ENCODE measurements around the gene UBR4. TPM values are rescaled to one million over a fixed set of nuclear protein-coding genes. Genes with fewer than 3 reads are reported as not detected.
A peak's percentile ranks its signal among the peaks of the same experiment; 100 is the strongest.

UBR4 gene
- total RNA-seq, 1 experiment from 2014 or later: 131 TPM

GRCh38 chr1:19208710-19209438 lies 1.2 kb downstream of the UBR4 start:
- DNase-seq: no peak
- Histone ChIP-seq H4K5ac (ENCODE audit: insufficient read length, low read depth, low read length) (peak overlapping the region; percentile 46), H3K56ac (ENCODE audit: insufficient read length, low read depth, low read length) (peak overlapping the region; percentile 57), H3K27ac (ENCODE audit: insufficient read length, low read depth, low read length) (peak overlapping the region; percentile 15), H3K4me2 (ENCODE audit: insufficient read depth, insufficient read length, low read length) (peak overlapping the region; percentile 99), H3K23ac (ENCODE audit: insufficient read length, low read depth, low read length) (no peak overlapping the region), H2BK15ac (ENCODE audit: low read depth, low read length) (no peak overlapping the region), H4K8ac (replicated peaks; ENCODE audit: insufficient read length, low read depth, low read length) (no peak overlapping the region), H4K20me1 (ENCODE audit: control insufficient read depth, insufficient read depth, insufficient read length) (no peaks in the 10 kb centered on the region), H2BK20ac (ENCODE audit: low read depth, low read length, poor library complexity, severe bottlenecking) (no peak overlapping the region), H3T11ph (ENCODE audit: low read length) (no peak overlapping the region), H2AK5ac (ENCODE audit: insufficient read length, low read length) (no peak overlapping the region), H2BK5ac (ENCODE audit: insufficient read length, low read length) (no peak overlapping the region), H3K9me3 (ENCODE audit: control insufficient read depth, low read depth, low read length) (no peaks in the 10 kb centered on the region), H3K23me2 (ENCODE audit: insufficient read length, low read depth, low read length, poor library complexity, severe bottlenecking) (peaks cover 11% of the 10 kb centered on the region), H2AFZ (ENCODE audit: low read length) (no peak overlapping the region), H3K27me3 (ENCODE audit: insufficient read depth, low read length) (no peaks in the 10 kb centered on the region), H3K79me2 (ENCODE audit: insufficient read depth, low read length) (peaks cover 51% of the 10 kb centered on the region), H2BK120ac (ENCODE audit: low read depth, low read length, poor library complexity, severe bottlenecking) (no peak overlapping the region), H3K4ac (ENCODE audit: low read depth, low read length) (no peak overlapping the region), H3K18ac (ENCODE audit: insufficient read length, low read depth, low read length) (no peak overlapping the region), H4K91ac (ENCODE audit: insufficient read length, low read depth, low read length) (no peak overlapping the region), H3K9ac (ENCODE audit: extremely low read depth, insufficient read length, low read length) (peak overlapping the region; percentile 92), H3K14ac (ENCODE audit: insufficient read depth, low read length) (peak overlapping the region; percentile 94; the same call in 1 of the 2 replicates), H3K4me1 (ENCODE audit: insufficient read depth, low read length) (no peaks in the 10 kb centered on the region; the same call in 1 of the 2 replicates), H2BK12ac (ENCODE audit: insufficient read length, low read depth, low read length) (no peak overlapping the region), H3K79me1 (ENCODE audit: insufficient read depth, low read depth, low read length, poor library complexity, severe bottlenecking) (peaks cover 10% of the 10 kb centered on the region)
- Mint-ChIP-seq H3K4me1 (peaks cover 27 to 28% of the 10 kb centered on the region in 2 experiments), H3K27ac (peak overlapping the region; percentile 84 to 98 (median 97)), H3K9me3 (no peaks in the 10 kb centered on the region), H3K27me3 (ENCODE audit: low read depth) (no peaks in the 10 kb centered on the region), H3K4me3 (peak overlapping the region; percentile 82 to 90), H3K36me3 (ENCODE audit: insufficient read depth in 1 of 3, low read depth in 3 of 3) (peaks cover 0 to 10% (median 5%) of the 10 kb centered on the region in 3 experiments; a peak in 6 of 7 replicates)
- TF ChIP-seq, protein P1, sequence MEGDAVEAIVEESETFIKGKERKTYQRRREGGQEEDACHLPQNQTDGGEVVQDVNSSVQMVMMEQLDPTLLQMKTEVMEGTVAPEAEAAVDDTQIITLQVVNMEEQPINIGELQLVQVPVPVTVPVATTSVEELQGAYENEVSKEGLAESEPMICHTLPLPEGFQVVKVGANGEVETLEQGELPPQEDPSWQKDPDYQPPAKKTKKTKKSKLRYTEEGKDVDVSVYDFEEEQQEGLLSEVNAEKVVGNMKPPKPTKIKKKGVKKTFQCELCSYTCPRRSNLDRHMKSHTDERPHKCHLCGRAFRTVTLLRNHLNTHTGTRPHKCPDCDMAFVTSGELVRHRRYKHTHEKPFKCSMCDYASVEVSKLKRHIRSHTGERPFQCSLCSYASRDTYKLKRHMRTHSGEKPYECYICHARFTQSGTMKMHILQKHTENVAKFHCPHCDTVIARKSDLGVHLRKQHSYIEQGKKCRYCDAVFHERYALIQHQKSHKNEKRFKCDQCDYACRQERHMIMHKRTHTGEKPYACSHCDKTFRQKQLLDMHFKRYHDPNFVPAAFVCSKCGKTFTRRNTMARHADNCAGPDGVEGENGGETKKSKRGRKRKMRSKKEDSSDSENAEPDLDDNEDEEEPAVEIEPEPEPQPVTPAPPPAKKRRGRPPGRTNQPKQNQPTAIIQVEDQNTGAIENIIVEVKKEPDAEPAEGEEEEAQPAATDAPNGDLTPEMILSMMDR (conservative IDR thresholded peaks at IDR 0.05): no peak
- no CpG with 5 or more reads among the region's 8 CpGs for WGBS (ENCODE audit: extremely low coverage, insufficient read length, low lambda C conversion rate)
